HL-60 (cell line): ENCODE measurements around the gene FAF1.

Source experiments
- CTCF ChIP-seq: IDR thresholded peaks from one replicate; pipeline ENCODE4 v1.5.1; 2011; ENCODE audit warnings: low read length, control low read depth, inconsistent platforms; ENCODE audit not compliant: insufficient read depth
- GABPA ChIP-seq: IDR thresholded peaks from 2 replicates; pipeline ENCODE4 v1.6.1; 2012; ENCODE audit warnings: low read depth
- POLR2AphosphoS5 ChIP-seq: IDR thresholded peaks from 2 replicates; pipeline ENCODE4 v1.6.1; 2012; ENCODE audit warnings: low read depth
- SPI1 ChIP-seq: IDR thresholded peaks from 2 replicates; pipeline ENCODE4 v1.6.1; 2012; ENCODE audit warnings: low read depth, mild to moderate bottlenecking, borderline replicate concordance
- TF ChIP-seq, protein P1 (sequence below): IDR thresholded peaks from 2 replicates; pipeline ENCODE4 v1.6.1; 2012; ENCODE audit warnings: low read depth; ENCODE audit not compliant: insufficient replicate concordance

- TF ChIP-seq CTCF, result no peak
- no peak for TF ChIP-seq POLR2AphosphoS5
- TF ChIP-seq, protein P1, sequence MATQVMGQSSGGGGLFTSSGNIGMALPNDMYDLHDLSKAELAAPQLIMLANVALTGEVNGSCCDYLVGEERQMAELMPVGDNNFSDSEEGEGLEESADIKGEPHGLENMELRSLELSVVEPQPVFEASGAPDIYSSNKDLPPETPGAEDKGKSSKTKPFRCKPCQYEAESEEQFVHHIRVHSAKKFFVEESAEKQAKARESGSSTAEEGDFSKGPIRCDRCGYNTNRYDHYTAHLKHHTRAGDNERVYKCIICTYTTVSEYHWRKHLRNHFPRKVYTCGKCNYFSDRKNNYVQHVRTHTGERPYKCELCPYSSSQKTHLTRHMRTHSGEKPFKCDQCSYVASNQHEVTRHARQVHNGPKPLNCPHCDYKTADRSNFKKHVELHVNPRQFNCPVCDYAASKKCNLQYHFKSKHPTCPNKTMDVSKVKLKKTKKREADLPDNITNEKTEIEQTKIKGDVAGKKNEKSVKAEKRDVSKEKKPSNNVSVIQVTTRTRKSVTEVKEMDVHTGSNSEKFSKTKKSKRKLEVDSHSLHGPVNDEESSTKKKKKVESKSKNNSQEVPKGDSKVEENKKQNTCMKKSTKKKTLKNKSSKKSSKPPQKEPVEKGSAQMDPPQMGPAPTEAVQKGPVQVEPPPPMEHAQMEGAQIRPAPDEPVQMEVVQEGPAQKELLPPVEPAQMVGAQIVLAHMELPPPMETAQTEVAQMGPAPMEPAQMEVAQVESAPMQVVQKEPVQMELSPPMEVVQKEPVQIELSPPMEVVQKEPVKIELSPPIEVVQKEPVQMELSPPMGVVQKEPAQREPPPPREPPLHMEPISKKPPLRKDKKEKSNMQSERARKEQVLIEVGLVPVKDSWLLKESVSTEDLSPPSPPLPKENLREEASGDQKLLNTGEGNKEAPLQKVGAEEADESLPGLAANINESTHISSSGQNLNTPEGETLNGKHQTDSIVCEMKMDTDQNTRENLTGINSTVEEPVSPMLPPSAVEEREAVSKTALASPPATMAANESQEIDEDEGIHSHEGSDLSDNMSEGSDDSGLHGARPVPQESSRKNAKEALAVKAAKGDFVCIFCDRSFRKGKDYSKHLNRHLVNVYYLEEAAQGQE, result no peak
- TF ChIP-seq GABPA, result no peak
- TF ChIP-seq SPI1, result no peak
These were observed 184.3 kb downstream of the FAF1 start for GRCh38 chr1:50775740-50776139.
